Stimulated activated CD8-positive, alpha-beta memory T cell treated with anti-CD3 and anti-CD28 coated beads, Interleukin-12 subunit alpha, Interleukin-12 subunit beta, amount 100 ng/mL, for 1 hour (primary cell): Measurements from ENCODE around the gene CD300E.

Experiments used
- DNase-seq: peaks from one replicate; pipeline ENCODE4 v3.0.0-alpha.2; 2020; ENCODE audit warnings: low read depth

CD300E gene

DNA sequence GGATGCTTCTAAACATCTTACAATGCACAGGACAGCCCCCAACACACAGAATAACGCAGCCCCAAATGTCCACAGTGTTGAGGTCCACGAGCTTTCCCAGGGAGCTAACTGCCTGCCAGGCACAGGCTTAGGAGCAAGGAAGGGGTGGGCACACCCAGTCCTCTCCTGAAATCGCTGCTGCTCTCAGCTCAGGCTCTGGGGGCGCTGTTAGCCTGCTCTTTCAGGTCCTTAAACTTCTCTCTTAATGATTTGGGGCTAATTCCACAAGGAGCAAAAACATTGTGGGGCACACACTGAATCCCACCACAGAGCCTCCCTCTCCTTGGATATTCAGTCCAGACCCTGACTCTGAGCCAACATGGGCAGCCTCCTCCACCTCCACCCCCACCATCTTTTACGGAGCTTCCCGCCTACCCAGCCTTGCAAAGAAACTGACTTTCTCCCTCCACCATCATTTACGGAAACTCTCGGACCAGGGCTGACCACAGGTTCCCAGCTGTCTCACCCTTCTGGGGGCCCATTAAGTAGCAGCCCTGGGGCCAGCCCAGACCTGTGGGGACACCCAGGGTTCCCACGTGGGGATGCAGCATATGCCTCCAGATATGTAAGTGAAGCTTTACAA lies 57.3 kb downstream of the CD300E start:
- DNase-seq = peak; percentile 2

- no peak for DNase-seq
These were observed 58.4 kb downstream of the CD300E start for GRCh38 chr17:74565126-74565525.

- DNase-seq = no peak
These were observed 60.2 kb downstream of the CD300E start for GRCh38 chr17:74563358-74563757.

- no peak for DNase-seq
These were observed 62.0 kb downstream of the CD300E start for GRCh38 chr17:74561586-74561985.
